HCT116 (cell line): ENCODE measurements around the gene ICAM1. TPM values are rescaled to one million over a fixed set of nuclear protein-coding genes. Genes with fewer than 3 reads are reported as not detected.

Experiments used
- ATAC-seq: fragments of 200-7000 bp; cut with Tn5 transposase; 2 replicates; pipeline ENCODE4 v1.9.1; 2020; ENCODE audit warnings: mild to moderate bottlenecking, moderate library complexity
- BruUV-seq: library from RNA; stranded (reverse); fragments of 400-500 nt; replicated peaks from 2 replicates; lab custom pipeline; 2021; lab: Mats Ljungman, UMichigan
- CTCF ChIA-PET: fragments of 300-600 bp; sonication (Branson Sonifier 250); formaldehyde crosslinking; loops from one replicate; lab custom pipeline; 2021; ENCODE audit warnings: antibody characterized with exemption; lab: Charles Lee
- POLR2A ChIA-PET: fragments of 300-600, 350-600 bp; sonication (Branson Sonifier 250); formaldehyde crosslinking; loops from one replicate; lab custom pipeline; 2021; ENCODE audit warnings: antibody characterized with exemption; lab: Charles Lee
- RAD21 ChIA-PET, 2 experiments: fragments of 300-600 bp; sonication (Branson Sonifier 250); formaldehyde crosslinking; loops; one replicate each; lab custom pipeline; 2023; ENCODE audit warnings: low total read pairs in 2 of 2; ENCODE audit not compliant: uncharacterized antibody in 2 of 2, unreplicated experiment in 2 of 2, low non-redundant PET in 1 of 2; lab: Charles Lee
- DNase-seq: peaks from one replicate; pipeline ENCODE4 v3.0.0-alpha.2; 2010; ENCODE audit warnings: low read depth, low spot score
- H2AFZ ChIP-seq: fragments of 200-600 bp; shearing (Covaris generic), sonication (generic); 2 replicates; pipeline ENCODE4 v1.6.1; 2017; ENCODE audit warnings: low read depth, mixed run types, mixed read lengths, antibody characterized with exemption, low read length; ENCODE audit not compliant: poor library complexity, severe bottlenecking
- H3K27ac ChIP-seq: 2 replicates; pipeline ENCODE4 v1.5.1; 2012; ENCODE audit warnings: low read depth, low read length
- H3K27me3 ChIP-seq: fragments of 200-600 bp; sonication (generic); 2 replicates; pipeline ENCODE4 v1.6.1; 2016; ENCODE audit warnings: mixed run types, low read length, mixed read lengths; ENCODE audit not compliant: insufficient read depth
- H3K36me3 ChIP-seq, 2 experiments: fragments of 200-500 bp in 1 of 2; fragments of 200-600 bp in 1 of 2; sonication (Bioruptor generic) in 1 of 2; sonication (generic) in 1 of 2; 2 replicates each; pipeline versions ENCODE4 v1.5.1 to v1.6.1; 2014 to 2016; ENCODE audit warnings: low read length in 2 of 2, inconsistent platforms in 1 of 2, mixed read lengths in 1 of 2, mixed run types in 1 of 2; ENCODE audit not compliant: insufficient read depth in 2 of 2, control insufficient read depth in 1 of 2
- H3K4me1 ChIP-seq, 2 experiments: fragments of 200-600 bp in 1 of 2; sonication (generic) in 1 of 2; 2 replicates each; pipeline versions ENCODE4 v1.5.1 to v1.6.1; 2012 to 2017; ENCODE audit warnings: low read length in 2 of 2, inconsistent platforms in 1 of 2, mild to moderate bottlenecking in 1 of 2, mixed read lengths in 1 of 2, mixed run types in 1 of 2, moderate library complexity in 1 of 2; ENCODE audit not compliant: insufficient read depth in 2 of 2, control insufficient read depth in 1 of 2
- H3K4me2 ChIP-seq: fragments of 200-600 bp; sonication (generic); 2 replicates; pipeline ENCODE4 v1.6.1; 2017; ENCODE audit warnings: mixed run types, low read length, mixed read lengths
- H3K4me3 ChIP-seq, 2 experiments: fragments of 200-600 bp in 1 of 2; sonication (generic) in 1 of 2; replicated peaks in 1 of 2; 2 replicates each; pipeline ENCODE4 v1.5.1; 2011 to 2016; ENCODE audit warnings: low read length in 2 of 2, control low read depth in 1 of 2, low read depth in 1 of 2, mild to moderate bottlenecking in 1 of 2, mixed read lengths in 1 of 2, mixed run types in 1 of 2
- H3K79me2 ChIP-seq: fragments of 200-600 bp; sonication (generic); 2 replicates; pipeline ENCODE4 v1.6.1; 2017; ENCODE audit warnings: mild to moderate bottlenecking, mixed run types, low read length, moderate library complexity, mixed read lengths; ENCODE audit not compliant: insufficient read depth
- H3K9ac ChIP-seq: fragments of 200-600 bp; sonication (generic); 2 replicates; pipeline ENCODE4 v1.6.1; 2016; ENCODE audit warnings: low read length, mixed read lengths
- H3K9me2 ChIP-seq: fragments of 200-600 bp; sonication (generic), shearing (Covaris generic); 2 replicates; pipeline ENCODE4 v1.6.1; 2017; ENCODE audit warnings: mixed run types, mild to moderate bottlenecking, moderate library complexity; ENCODE audit not compliant: insufficient read depth
- H3K9me3 ChIP-seq, 2 experiments: fragments of 200-500 bp in 1 of 2; fragments of 200-600 bp in 1 of 2; sonication (Bioruptor generic) in 1 of 2; sonication (generic) in 1 of 2; 2 replicates each; pipeline ENCODE4 v1.6.1; 2014 to 2017; ENCODE audit warnings: low read length in 2 of 2, mixed read lengths in 2 of 2, inconsistent platforms in 1 of 2, low read depth in 1 of 2, mild to moderate bottlenecking in 1 of 2, mixed run types in 1 of 2, moderate library complexity in 1 of 2; ENCODE audit not compliant: control insufficient read depth in 1 of 2, insufficient read depth in 1 of 2
- H4K20me1 ChIP-seq: fragments of 200-600 bp; sonication (generic), shearing (Covaris generic); 2 replicates; pipeline ENCODE4 v1.6.1; 2017; ENCODE audit warnings: mixed run types, mild to moderate bottlenecking, moderate library complexity; ENCODE audit not compliant: insufficient read depth
- ATF3 ChIP-seq: IDR thresholded peaks from 2 replicates; pipeline ENCODE4 v1.6.1; 2012
- CEBPB ChIP-seq: IDR thresholded peaks from 2 replicates; pipeline ENCODE4 v1.6.1; 2012; ENCODE audit warnings: low read depth
- EGR1 ChIP-seq: IDR thresholded peaks from 2 replicates; pipeline ENCODE4 v1.6.1; 2012; ENCODE audit warnings: low read depth
- EZH2 ChIP-seq: fragments of 200-600 bp; sonication (generic); IDR thresholded peaks from 2 replicates; pipeline ENCODE4 v1.6.1; 2017; ENCODE audit warnings: antibody characterized with exemption, mixed run types
- JUND ChIP-seq: IDR thresholded peaks from 2 replicates; pipeline ENCODE4 v1.6.1; 2012
- MAX ChIP-seq: IDR thresholded peaks from 2 replicates; pipeline ENCODE4 v1.6.1; 2012
- POLR2AphosphoS5 ChIP-seq: IDR thresholded peaks from 2 replicates; pipeline ENCODE4 v1.6.1; 2011; ENCODE audit warnings: mild to moderate bottlenecking, low read depth, low read length, moderate library complexity
- SRF ChIP-seq: IDR thresholded peaks from 2 replicates; pipeline ENCODE4 v1.6.1; 2012; ENCODE audit warnings: low read depth
- ZBTB33 ChIP-seq: IDR thresholded peaks from 2 replicates; pipeline ENCODE4 v1.6.1; 2011; ENCODE audit warnings: mild to moderate bottlenecking, low read length, moderate library complexity; ENCODE audit not compliant: insufficient replicate concordance; ENCODE audit errors: extremely low read depth
- ZFX ChIP-seq: fragments of 450-650 bp; IDR thresholded peaks from 2 replicates; pipeline ENCODE4 v1.6.1; 2017
- ZNF274 ChIP-seq: fragments of 200-500 bp; sonication (Bioruptor generic); IDR thresholded peaks from 2 replicates; pipeline ENCODE4 v1.6.1; 2014; ENCODE audit warnings: mild to moderate bottlenecking, low read depth, low read length, inconsistent platforms
- intact Hi-C: fragments of 100-400 bp; cut with micrococcal nuclease; formaldehyde crosslinking; loops from 2 replicates; pipeline ENCODE4 v1.10.0; 2022
- total RNA-seq: library from RNA; stranded (reverse); gene quantifications from one replicate; pipeline ENCODE4 v1.2.1, GENCODE V29; 2021; ENCODE audit not compliant: unreplicated experiment

The ICAM1 gene
- total RNA-seq, 1 experiment from 2014 or later = 5.0 TPM

GRCh38 chr19:10254244-10254643 is 16.7 kb upstream of the ICAM1 start:
- Histone ChIP-seq H3K27me3 (no peaks in the 10 kb centered on the region), H2AFZ (no peak overlapping the region), H4K20me1 (no peaks in the 10 kb centered on the region; the same call in 1 of the 2 replicates), H3K4me3 (no peak overlapping the region), H3K79me2 (peaks cover 28% of the 10 kb centered on the region), H3K9ac (no peak overlapping the region), H3K36me3 (peaks cover 19 to 28% of the 10 kb centered on the region in 2 experiments), H3K9me3 (no peaks in the 10 kb centered on the region), H3K27ac (no peak overlapping the region), H3K4me1 (peaks cover 3 to 27% of the 10 kb centered on the region in 2 experiments; a peak in 3 of 4 replicates), H3K9me2 (no peaks in the 10 kb centered on the region), H3K4me2 (no peak overlapping the region)
- DNase-seq (no peak), ATAC-seq (no peak)
- BruUV-seq = no TSS peak
- RAD21 ChIA-PET = no interaction called here
- intact Hi-C loops = no loop called here
- POLR2A ChIA-PET = no interaction called here
- TF ChIP-seq MAX (no peak), EZH2 (no peak), CEBPB (no peak), SRF (no peak), ZNF274 (no peak), ZFX (no peak), POLR2AphosphoS5 (no peak), JUND (no peak), EGR1 (no peak), ATF3 (no peak), ZBTB33 (no peak)
- CTCF ChIA-PET = interaction anchor here (0.7 kb wide), 1 partner anchor 134 kb away, joined by 3 read pairs; no protein-coding TSS in a partner anchor
